K562 (cell line): ENCODE data around the gene RNMT. TPM values are rescaled to one million over a fixed set of nuclear protein-coding genes. Genes with fewer than 3 reads are reported as not detected.

ENCODE experiments used
- ARID2 ChIP-seq: fragments of 450-650 bp; IDR thresholded peaks from 2 replicates; pipeline ENCODE4 v1.6.1; 2017; ENCODE audit warnings: antibody characterized with exemption, mild to moderate bottlenecking
- BACH1 ChIP-seq: fragments of 200-800 bp; sonication (Bioruptor generic); IDR thresholded peaks from 2 replicates; pipeline ENCODE4 v1.6.1; 2016; ENCODE audit warnings: missing genetic modification characterization, missing compliant biosample characterization
- BCL6 ChIP-seq: fragments of 250-450 bp; sonication (Bioruptor Pico); IDR thresholded peaks from 2 replicates; pipeline ENCODE4 v1.4.0; 2020
- CBX8 ChIP-seq: fragments of 200-600 bp; sonication (generic); IDR thresholded peaks from 2 replicates; pipeline ENCODE4 v1.6.1; 2012; ENCODE audit warnings: borderline replicate concordance, mixed run types, low read depth, mild to moderate bottlenecking, moderate library complexity, mixed read lengths, low read length, control low read depth, inconsistent platforms; ENCODE audit not compliant: poor library complexity, severe bottlenecking; ENCODE audit errors: extremely low read depth
- KAT2B ChIP-seq: IDR thresholded peaks from one replicate; pipeline ENCODE4 v1.6.1; 2012; ENCODE audit warnings: low read depth, mild to moderate bottlenecking, control low read depth, inconsistent platforms, low read length, moderate library complexity
- REST ChIP-seq, 2 experiments: fragments of 450-650 bp; formaldehyde crosslinking in 1 of 2; IDR thresholded peaks; 2 replicates each; pipeline versions ENCODE4 v1.4.0 to v1.6.1; 2014 to 2020; ENCODE audit warnings: mild to moderate bottlenecking in 2 of 2, borderline replicate concordance in 1 of 2, low read depth in 1 of 2
- TOE1 ChIP-seq, 2 experiments: fragments of 450-650 bp in 1 of 2; sonication (generic) in 1 of 2; formaldehyde crosslinking in 1 of 2; IDR thresholded peaks; 2 replicates each; pipeline versions ENCODE4 v1.7.1 to v1.8.0; 2016 to 2022; ENCODE audit warnings: borderline replicate concordance in 2 of 2, mild to moderate bottlenecking in 2 of 2, antibody characterized with exemption in 1 of 2, inconsistent platforms in 1 of 2, low read depth in 1 of 2, missing genetic modification reagents in 1 of 2, moderate library complexity in 1 of 2
- polyA plus RNA-seq, 8 experiments: library from polyadenylated mRNA; depleted of rRNA in 4 of 8; stranded (reverse) in 5 of 8; unstranded in 3 of 8; fragments of >200 nt; fragmentation: Nextera tagmentation in 2 of 8; fragmentation: Illumina TruSeq in 1 of 8; extraction: Ambion mirVana in 2 of 8; extraction: Trizol in 1 of 8; gene quantifications; 2 replicates each; pipeline versions ENCODE4 v1.2.1 to v1.2.3, GENCODE V29; 2011 to 2014; ENCODE audit warnings: inconsistent platforms in 1 of 8, missing spikeins in 1 of 8
- total RNA-seq, 7 experiments: library from RNA; depleted of rRNA in 6 of 7; stranded (reverse); fragments of >200 nt in 6 of 7; fragmentation: Illumina TruSeq in 2 of 7; extraction: Trizol in 2 of 7; gene quantifications; 2 replicates each; pipeline versions ENCODE4 v1.2.1 to v1.2.3, GENCODE V29; 2011 to 2021; ENCODE audit warnings: low replicate concordance in 1 of 7
- TF ChIP-seq, protein P1 (sequence below): fragments of 250-450 bp; sonication (Bioruptor Pico); IDR thresholded peaks from 2 replicates; pipeline ENCODE4 v1.4.0; 2020

RNMT gene
- total and polyA plus RNA-seq, 9 of the 15 experiments (the other 6 are each of a cell fraction or from before 2014, with no cell fraction given), result 20.2 to 63.4 (median 34.1) TPM

DNA sequence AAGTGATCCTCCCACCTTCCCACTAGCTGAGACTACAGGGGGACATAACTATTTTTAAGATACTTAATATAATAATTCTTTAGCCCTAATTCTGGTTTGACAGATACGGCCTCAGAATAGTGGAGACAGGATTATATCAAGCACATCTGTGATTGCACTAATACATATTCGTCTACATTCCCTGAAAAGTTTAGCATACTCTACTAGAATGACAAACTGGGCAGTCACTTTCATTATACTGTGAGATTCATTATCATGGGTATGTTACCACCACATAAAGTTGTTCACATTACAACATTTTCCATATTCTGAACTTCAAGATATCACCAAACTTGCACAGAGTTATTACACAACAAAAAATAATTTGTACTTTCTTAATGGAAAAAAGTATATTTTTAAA is 11.1 kb upstream of the RNMT start (continued):
- TF ChIP-seq, protein P1, sequence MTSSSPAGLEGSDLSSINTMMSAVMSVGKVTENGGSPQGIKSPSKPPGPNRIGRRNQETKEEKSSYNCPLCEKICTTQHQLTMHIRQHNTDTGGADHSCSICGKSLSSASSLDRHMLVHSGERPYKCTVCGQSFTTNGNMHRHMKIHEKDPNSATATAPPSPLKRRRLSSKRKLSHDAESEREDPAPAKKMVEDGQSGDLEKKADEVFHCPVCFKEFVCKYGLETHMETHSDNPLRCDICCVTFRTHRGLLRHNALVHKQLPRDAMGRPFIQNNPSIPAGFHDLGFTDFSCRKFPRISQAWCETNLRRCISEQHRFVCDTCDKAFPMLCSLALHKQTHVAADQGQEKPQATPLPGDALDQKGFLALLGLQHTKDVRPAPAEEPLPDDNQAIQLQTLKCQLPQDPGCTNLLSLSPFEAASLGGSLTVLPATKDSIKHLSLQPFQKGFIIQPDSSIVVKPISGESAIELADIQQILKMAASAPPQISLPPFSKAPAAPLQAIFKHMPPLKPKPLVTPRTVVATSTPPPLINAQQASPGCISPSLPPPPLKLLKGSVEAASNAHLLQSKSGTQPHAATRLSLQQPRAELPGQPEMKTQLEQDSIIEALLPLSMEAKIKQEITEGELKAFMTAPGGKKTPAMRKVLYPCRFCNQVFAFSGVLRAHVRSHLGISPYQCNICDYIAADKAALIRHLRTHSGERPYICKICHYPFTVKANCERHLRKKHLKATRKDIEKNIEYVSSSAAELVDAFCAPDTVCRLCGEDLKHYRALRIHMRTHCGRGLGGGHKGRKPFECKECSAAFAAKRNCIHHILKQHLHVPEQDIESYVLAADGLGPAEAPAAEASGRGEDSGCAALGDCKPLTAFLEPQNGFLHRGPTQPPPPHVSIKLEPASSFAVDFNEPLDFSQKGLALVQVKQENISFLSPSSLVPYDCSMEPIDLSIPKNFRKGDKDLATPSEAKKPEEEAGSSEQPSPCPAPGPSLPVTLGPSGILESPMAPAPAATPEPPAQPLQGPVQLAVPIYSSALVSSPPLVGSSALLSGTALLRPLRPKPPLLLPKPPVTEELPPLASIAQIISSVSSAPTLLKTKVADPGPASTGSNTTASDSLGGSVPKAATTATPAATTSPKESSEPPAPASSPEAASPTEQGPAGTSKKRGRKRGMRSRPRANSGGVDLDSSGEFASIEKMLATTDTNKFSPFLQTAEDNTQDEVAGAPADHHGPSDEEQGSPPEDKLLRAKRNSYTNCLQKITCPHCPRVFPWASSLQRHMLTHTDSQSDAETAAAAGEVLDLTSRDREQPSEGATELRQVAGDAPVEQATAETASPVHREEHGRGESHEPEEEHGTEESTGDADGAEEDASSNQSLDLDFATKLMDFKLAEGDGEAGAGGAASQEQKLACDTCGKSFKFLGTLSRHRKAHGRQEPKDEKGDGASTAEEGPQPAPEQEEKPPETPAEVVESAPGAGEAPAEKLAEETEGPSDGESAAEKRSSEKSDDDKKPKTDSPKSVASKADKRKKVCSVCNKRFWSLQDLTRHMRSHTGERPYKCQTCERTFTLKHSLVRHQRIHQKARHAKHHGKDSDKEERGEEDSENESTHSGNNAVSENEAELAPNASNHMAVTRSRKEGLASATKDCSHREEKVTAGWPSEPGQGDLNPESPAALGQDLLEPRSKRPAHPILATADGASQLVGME, result no peak
- no peak for TF ChIP-seq CBX8
- no peak for TF ChIP-seq ARID2
- TF ChIP-seq BACH1 (tag), result no peak
- TF ChIP-seq KAT2B, result no peak
- no peak for TF ChIP-seq REST (IDR thresholded peaks at IDR 0.05; ENCODE audit: borderline replicate concordance)
- TF ChIP-seq REST (CRISPR knock-in tag; IDR thresholded peaks at IDR 0.05; ENCODE audit: low read depth), result no peak
- TF ChIP-seq TOE1 (IDR thresholded peaks at IDR 0.05; ENCODE audit: borderline replicate concordance), result no peak
- TF ChIP-seq TOE1 (CRISPR knock-in tag; IDR thresholded peaks at IDR 0.05; ENCODE audit: borderline replicate concordance, low read depth), result no peak
- no peak for TF ChIP-seq BCL6 (CRISPR knock-in tag)
